Measurements from ENCODE around the gene PPP1R1A.

The PPP1R1A gene

GRCh38 chr12:54588110-54588889 is at the start of gene PPP1R1A:
PPP1R1A (minus strand) TSS chr12:54588659; CDS start chr12:54588488, 171 bp downstream.
- Mint-ChIP-seq H3K4me3 (peak within 1 kb of the TSS; percentile 14), H3K9me3 (no peaks in the 10 kb centered on the region), H3K27ac (ENCODE audit: low read depth) (no peak within 1 kb of the TSS), H3K27me3 (peaks cover 90% of the 10 kb centered on the region), H3K36me3 (ENCODE audit: insufficient read depth) (peaks cover 2% of the 10 kb centered on the region), H3K4me1 (no peaks in the 10 kb centered on the region)
- no peak for ATAC-seq (replicated peaks; ENCODE audit: extremely low read depth, poor library complexity, severe bottlenecking)
- no peak for DNase-seq (ENCODE audit: low spot score in 2 of 2)

GRCh38 chr12:54634795-54635194 is 46.3 kb upstream of the PPP1R1A start, which contains the start of gene LACRT:
LACRT (minus strand) TSS chr12:54634895; CDS start chr12:54634841, 54 bp downstream.
- peaks cover 2% of the 10 kb centered on the region for H3K36me3 Mint-ChIP-seq (ENCODE audit: insufficient read depth)
- no peak within 1 kb of the TSS for H3K27ac Mint-ChIP-seq (ENCODE audit: low read depth)
- H3K9me3 Mint-ChIP-seq = no peaks in the 10 kb centered on the region
- H3K4me3 Mint-ChIP-seq = no peak within 1 kb of the TSS
- no peak for DNase-seq (ENCODE audit: low spot score in 2 of 2)
- peaks cover 5% of the 10 kb centered on the region for H3K4me1 Mint-ChIP-seq
- ATAC-seq (replicated peaks; ENCODE audit: extremely low read depth, poor library complexity, severe bottlenecking) = no peak
- H3K27me3 Mint-ChIP-seq = peaks cover 39% of the 10 kb centered on the region

- DNase-seq (ENCODE audit: low spot score in 2 of 2) = no peak
- H3K36me3 Mint-ChIP-seq (ENCODE audit: insufficient read depth) = peaks cover 2% of the 10 kb centered on the region
- no peak for ATAC-seq (replicated peaks; ENCODE audit: extremely low read depth, poor library complexity, severe bottlenecking)
- H3K9me3 Mint-ChIP-seq = no peaks in the 10 kb centered on the region
- H3K4me3 Mint-ChIP-seq = no peak overlapping the region
- H3K27me3 Mint-ChIP-seq = peaks cover 61% of the 10 kb centered on the region
- H3K27ac Mint-ChIP-seq (ENCODE audit: low read depth) = no peak overlapping the region
- peaks cover 5% of the 10 kb centered on the region for H3K4me1 Mint-ChIP-seq
Measured at GRCh38 chr12:54631988-54632728, 43.7 kb upstream of the PPP1R1A start.

- Mint-ChIP-seq H3K27me3 (peaks cover 67% of the 10 kb centered on the region), H3K4me3 (no peak overlapping the region), H3K4me1 (peaks cover 5% of the 10 kb centered on the region), H3K36me3 (ENCODE audit: insufficient read depth) (peaks cover 2% of the 10 kb centered on the region), H3K27ac (ENCODE audit: low read depth) (no peak overlapping the region), H3K9me3 (no peaks in the 10 kb centered on the region)
- no peak for ATAC-seq (replicated peaks; ENCODE audit: extremely low read depth, poor library complexity, severe bottlenecking)
- DNase-seq (ENCODE audit: low spot score in 2 of 2) = no peak
Measured at GRCh38 chr12:54631551-54631950, 43.1 kb upstream of the PPP1R1A start.

GRCh38 chr12:54629925-54630324 is 41.5 kb upstream of the PPP1R1A start:
- Mint-ChIP-seq H3K4me3 (no peak overlapping the region), H3K36me3 (ENCODE audit: insufficient read depth) (peaks cover 2% of the 10 kb centered on the region), H3K4me1 (peaks cover 5% of the 10 kb centered on the region), H3K9me3 (no peaks in the 10 kb centered on the region), H3K27ac (ENCODE audit: low read depth) (no peak overlapping the region), H3K27me3 (peaks cover 83% of the 10 kb centered on the region)
- ATAC-seq (replicated peaks; ENCODE audit: extremely low read depth, poor library complexity, severe bottlenecking) (no peak), DNase-seq (ENCODE audit: low spot score in 2 of 2) (no peak)

GRCh38 chr12:54628186-54628846 is 39.9 kb upstream of the PPP1R1A start:
- Mint-ChIP-seq H3K9me3 (no peaks in the 10 kb centered on the region), H3K36me3 (ENCODE audit: insufficient read depth) (peaks cover 2% of the 10 kb centered on the region), H3K4me1 (peaks cover 5% of the 10 kb centered on the region), H3K27me3 (peaks cover 85% of the 10 kb centered on the region), H3K4me3 (no peak overlapping the region), H3K27ac (ENCODE audit: low read depth) (no peak overlapping the region)
- DNase-seq (ENCODE audit: low spot score in 2 of 2) (no peak), ATAC-seq (replicated peaks; ENCODE audit: extremely low read depth, poor library complexity, severe bottlenecking) (no peak)

GRCh38 chr12:54627304-54627703 is 38.8 kb upstream of the PPP1R1A start:
- ATAC-seq (replicated peaks; ENCODE audit: extremely low read depth, poor library complexity, severe bottlenecking) = no peak
- no peak overlapping the region for H3K27ac Mint-ChIP-seq (ENCODE audit: low read depth)
- peaks cover 2% of the 10 kb centered on the region for H3K36me3 Mint-ChIP-seq (ENCODE audit: insufficient read depth)
- H3K4me1 Mint-ChIP-seq = peaks cover 2% of the 10 kb centered on the region
- no peaks in the 10 kb centered on the region for H3K9me3 Mint-ChIP-seq
- DNase-seq (ENCODE audit: low spot score in 2 of 2) = no peak
- H3K4me3 Mint-ChIP-seq = no peak overlapping the region
- H3K27me3 Mint-ChIP-seq = peaks cover 85% of the 10 kb centered on the region

- DNase-seq (ENCODE audit: low spot score in 2 of 2) (no peak), ATAC-seq (replicated peaks; ENCODE audit: extremely low read depth, poor library complexity, severe bottlenecking) (no peak)
- Mint-ChIP-seq H3K27ac (ENCODE audit: low read depth) (no peak overlapping the region), H3K4me1 (no peaks in the 10 kb centered on the region), H3K4me3 (no peak overlapping the region), H3K36me3 (ENCODE audit: insufficient read depth) (peaks cover 2% of the 10 kb centered on the region), H3K27me3 (peaks cover 90% of the 10 kb centered on the region), H3K9me3 (no peaks in the 10 kb centered on the region)
Measured at GRCh38 chr12:54625598-54625997, 37.1 kb upstream of the PPP1R1A start.

GRCh38 chr12:54624315-54625279 is 36.1 kb upstream of the PPP1R1A start:
- H3K27ac Mint-ChIP-seq (ENCODE audit: low read depth) = no peak overlapping the region
- DNase-seq (ENCODE audit: low spot score in 2 of 2) = no peak
- H3K4me1 Mint-ChIP-seq = no peaks in the 10 kb centered on the region
- H3K9me3 Mint-ChIP-seq = no peaks in the 10 kb centered on the region
- H3K36me3 Mint-ChIP-seq (ENCODE audit: insufficient read depth) = no peaks in the 10 kb centered on the region
- peaks cover 80% of the 10 kb centered on the region for H3K27me3 Mint-ChIP-seq
- H3K4me3 Mint-ChIP-seq = no peak overlapping the region
- no peak for ATAC-seq (replicated peaks; ENCODE audit: extremely low read depth, poor library complexity, severe bottlenecking)

GRCh38 chr12:54622463-54623183 is 34.2 kb upstream of the PPP1R1A start:
- Mint-ChIP-seq H3K4me3 (no peak overlapping the region), H3K27me3 (peaks cover 74% of the 10 kb centered on the region), H3K9me3 (no peaks in the 10 kb centered on the region), H3K27ac (ENCODE audit: low read depth) (no peak overlapping the region), H3K4me1 (no peaks in the 10 kb centered on the region), H3K36me3 (ENCODE audit: insufficient read depth) (no peaks in the 10 kb centered on the region)
- DNase-seq (ENCODE audit: low spot score in 2 of 2) = no peak
- no peak for ATAC-seq (replicated peaks; ENCODE audit: extremely low read depth, poor library complexity, severe bottlenecking)

GRCh38 chr12:54616933-54617680 is 28.6 kb upstream of the PPP1R1A start:
- H3K36me3 Mint-ChIP-seq (ENCODE audit: insufficient read depth) = no peaks in the 10 kb centered on the region
- H3K4me1 Mint-ChIP-seq = peaks cover 9% of the 10 kb centered on the region
- H3K9me3 Mint-ChIP-seq = no peaks in the 10 kb centered on the region
- no peak overlapping the region for H3K4me3 Mint-ChIP-seq
- DNase-seq (ENCODE audit: low spot score in 2 of 2) = no peak
- no peak overlapping the region for H3K27ac Mint-ChIP-seq (ENCODE audit: low read depth)
- no peak for ATAC-seq (replicated peaks; ENCODE audit: extremely low read depth, poor library complexity, severe bottlenecking)
- peaks cover 52% of the 10 kb centered on the region for H3K27me3 Mint-ChIP-seq
